ENCODE results near the gene PPP1R16B.

GRCh38 chr20:38839563-38839962 is 34.1 kb downstream of the PPP1R16B start:
- TF ChIP-seq CTCF (IDR thresholded peaks at IDR 0.05) (no peak), POLR2A (IDR thresholded peaks at IDR 0.05) (no peak), POLR2AphosphoS5 (IDR thresholded peaks at IDR 0.05) (no peak), EP300 (IDR thresholded peaks at IDR 0.05) (no peak)

Measured in suprapubic skin (tissue), 4 donors.